IMR-90 (cell line): ENCODE measurements around the gene ITM2B. TPM values are rescaled to one million over a fixed set of nuclear protein-coding genes. Genes with fewer than 3 reads are reported as not detected.

Source experiments
- ATAC-seq: fragments of 200-7000 bp; cut with Tn5 transposase; 2 replicates; pipeline ENCODE4 v1.9.1; 2020; ENCODE audit warnings: low read depth, mild to moderate bottlenecking, moderate library complexity
- BruUV-seq: library from RNA; stranded (reverse); fragments of 400-500 nt; replicated peaks from 2 replicates; lab custom pipeline; 2021; lab: Mats Ljungman, UMichigan
- CTCF ChIA-PET: fragments of 300-600 bp; formaldehyde crosslinking; extraction: SDS; loops from one replicate; lab custom pipeline; 2021; ENCODE audit warnings: antibody characterized with exemption; lab: Yijun Ruan, JAX
- POLR2A ChIA-PET: fragments of 300-600 bp; sonication (Branson Sonifier 250); formaldehyde crosslinking; loops from one replicate; lab custom pipeline; 2022; ENCODE audit warnings: antibody characterized with exemption; ENCODE audit not compliant: unreplicated experiment; lab: Charles Lee
- DNase-seq: peaks from one replicate; pipeline ENCODE4 v3.0.0; 2013
- H2AFZ ChIP-seq: replicated peaks from 2 replicates; pipeline ENCODE3; 2013; ENCODE audit warnings: low read length, mild to moderate bottlenecking; ENCODE audit not compliant: poor library complexity
- H2AK5ac ChIP-seq: 2 replicates; pipeline ENCODE4 v1.6.1; 2013; ENCODE audit warnings: low read depth, low read length, inconsistent platforms
- H2AK9ac ChIP-seq: replicated peaks from 2 replicates; pipeline ENCODE3; 2013; ENCODE audit warnings: mild to moderate bottlenecking, low read depth, low read length, moderate library complexity; ENCODE audit not compliant: poor library complexity
- H2BK120ac ChIP-seq: 2 replicates; pipeline ENCODE4 v1.6.1; 2013; ENCODE audit warnings: low read depth, low read length, inconsistent platforms
- H2BK15ac ChIP-seq: 3 replicates; pipeline ENCODE4 v1.6.1; 2013; ENCODE audit warnings: low read depth, low read length, inconsistent platforms
- H2BK20ac ChIP-seq: 2 replicates; pipeline ENCODE4 v1.6.1; 2013; ENCODE audit warnings: low read depth, mild to moderate bottlenecking, inconsistent platforms, low read length, moderate library complexity
- H2BK5ac ChIP-seq: 2 replicates; pipeline ENCODE4 v1.6.1; 2013; ENCODE audit warnings: mild to moderate bottlenecking, low read depth, low read length, inconsistent platforms; ENCODE audit not compliant: poor library complexity, severe bottlenecking
- H3K14ac ChIP-seq: replicated peaks from 2 replicates; pipeline ENCODE4 v1.6.1; 2013; ENCODE audit warnings: low read depth, low read length, inconsistent platforms
- H3K18ac ChIP-seq: 2 replicates; pipeline ENCODE4 v1.6.1; 2013; ENCODE audit warnings: low read depth, low read length, control low read depth
- H3K23ac ChIP-seq: 2 replicates; pipeline ENCODE4 v1.6.1; 2013; ENCODE audit warnings: low read depth, low read length, inconsistent platforms
- H3K27ac ChIP-seq: 2 replicates; pipeline ENCODE4 v1.5.1; 2013; ENCODE audit warnings: mild to moderate bottlenecking, control low read depth, low read length; ENCODE audit not compliant: insufficient read depth
- H3K27me3 ChIP-seq: 2 replicates; pipeline ENCODE4 v1.6.1; 2013; ENCODE audit warnings: low read length; ENCODE audit not compliant: control insufficient read depth, insufficient read depth
- H3K36me3 ChIP-seq: 2 replicates; pipeline ENCODE4 v1.6.1; 2013; ENCODE audit warnings: low read length, mixed read lengths; ENCODE audit not compliant: control insufficient read depth, insufficient read depth
- H3K4ac ChIP-seq: 2 replicates; pipeline ENCODE4 v1.6.1; 2013; ENCODE audit warnings: low read depth, low read length, inconsistent platforms
- H3K4me1 ChIP-seq: 2 replicates; pipeline ENCODE4 v1.6.1; 2013; ENCODE audit warnings: low read length, mixed read lengths; ENCODE audit not compliant: control insufficient read depth, insufficient read depth
- H3K4me2 ChIP-seq: 2 replicates; pipeline ENCODE4 v1.6.1; 2013; ENCODE audit warnings: low read depth, mild to moderate bottlenecking, control low read depth, low read length, moderate library complexity
- H3K4me3 ChIP-seq: 2 replicates; pipeline ENCODE4 v1.5.1; 2013; ENCODE audit warnings: low read depth, mild to moderate bottlenecking, control low read depth, low read length, moderate library complexity; ENCODE audit not compliant: insufficient read depth
- H3K56ac ChIP-seq: 2 replicates; pipeline ENCODE4 v1.6.1; 2013; ENCODE audit warnings: low read length, inconsistent platforms; ENCODE audit not compliant: insufficient read depth; ENCODE audit errors: extremely low read depth
- H3K79me1 ChIP-seq, 2 experiments: 2 replicates each; pipeline ENCODE4 v1.6.1; 2013; ENCODE audit warnings: low read length in 2 of 2, inconsistent platforms in 1 of 2, low read depth in 1 of 2
- H3K9ac ChIP-seq: 2 replicates; pipeline ENCODE4 v1.6.1; 2013; ENCODE audit warnings: low read depth, low read length, control low read depth
- H3K9me1 ChIP-seq: 2 replicates; pipeline ENCODE4 v1.6.1; 2013; ENCODE audit warnings: low read length, inconsistent platforms; ENCODE audit not compliant: insufficient read depth
- H3K9me3 ChIP-seq: 2 replicates; pipeline ENCODE4 v1.6.1; 2013; ENCODE audit warnings: low read length; ENCODE audit not compliant: control insufficient read depth, insufficient read depth
- H4K20me1 ChIP-seq: 2 replicates; pipeline ENCODE4 v1.6.1; 2013; ENCODE audit warnings: low read length, inconsistent platforms; ENCODE audit not compliant: insufficient read depth
- H4K5ac ChIP-seq: 2 replicates; pipeline ENCODE4 v1.6.1; 2013; ENCODE audit warnings: mild to moderate bottlenecking, low read depth, low read length, control low read depth
- H4K8ac ChIP-seq, 2 experiments: 2 replicates each; pipeline ENCODE4 v1.6.1; 2013; ENCODE audit warnings: low read depth in 2 of 2, low read length in 2 of 2, control low read depth in 1 of 2, inconsistent platforms in 1 of 2
- H4K91ac ChIP-seq: 2 replicates; pipeline ENCODE4 v1.6.1; 2013; ENCODE audit warnings: low read depth, low read length, inconsistent platforms; ENCODE audit not compliant: insufficient read depth
- BHLHE40 ChIP-seq: fragments of 150-350 bp; IDR thresholded peaks from 2 replicates; pipeline ENCODE4 v1.6.1; 2016; ENCODE audit warnings: mild to moderate bottlenecking, low read depth, low read length
- CEBPB ChIP-seq: IDR thresholded peaks from 2 replicates; pipeline ENCODE4 v1.6.1; 2012; ENCODE audit warnings: low read depth, low read length, improper control_type of control experiment
- CHD1 ChIP-seq: IDR thresholded peaks from 2 replicates; pipeline ENCODE4 v1.6.1; 2012; ENCODE audit warnings: low read depth, low read length, improper control_type of control experiment
- ELK1 ChIP-seq: fragments of 150-350 bp; IDR thresholded peaks from 2 replicates; pipeline ENCODE4 v1.6.1; 2016; ENCODE audit warnings: low read depth, mild to moderate bottlenecking, low read length, moderate library complexity, borderline replicate concordance
- FOS ChIP-seq: fragments of 150-350 bp; IDR thresholded peaks from 2 replicates; pipeline ENCODE4 v1.6.1; 2016; ENCODE audit warnings: low read depth, low read length
- MAFK ChIP-seq: IDR thresholded peaks from 2 replicates; pipeline ENCODE4 v1.6.1; 2012; ENCODE audit warnings: low read depth, low read length, improper control_type of control experiment
- MAZ ChIP-seq: IDR thresholded peaks from 2 replicates; pipeline ENCODE4 v1.6.1; 2012; ENCODE audit warnings: low read depth, mild to moderate bottlenecking, low read length, improper control_type of control experiment, moderate library complexity, borderline replicate concordance
- MXI1 ChIP-seq: IDR thresholded peaks from 2 replicates; pipeline ENCODE4 v1.6.1; 2012; ENCODE audit warnings: low read depth, mild to moderate bottlenecking, low read length, moderate library complexity, borderline replicate concordance
- NFE2L2 ChIP-seq: fragments of 150-350 bp; IDR thresholded peaks from 2 replicates; pipeline ENCODE4 v1.6.1; 2016; ENCODE audit warnings: low read depth, mild to moderate bottlenecking, low read length
- POLR2A ChIP-seq: IDR thresholded peaks from 2 replicates; pipeline ENCODE4 v1.6.1; 2012; ENCODE audit warnings: mild to moderate bottlenecking, low read depth, low read length
- RAD21 ChIP-seq: IDR thresholded peaks from 2 replicates; pipeline ENCODE4 v1.6.1; 2012; ENCODE audit warnings: low read length, improper control_type of control experiment
- RCOR1 ChIP-seq: IDR thresholded peaks from 2 replicates; pipeline ENCODE4 v1.6.1; 2012; ENCODE audit warnings: mild to moderate bottlenecking, low read length, improper control_type of control experiment; ENCODE audit not compliant: insufficient replicate concordance
- RFX5 ChIP-seq: IDR thresholded peaks from 2 replicates; pipeline ENCODE4 v1.8.0; 2012; ENCODE audit warnings: low read depth, mild to moderate bottlenecking, low read length, moderate library complexity
- SMC3 ChIP-seq: fragments of 150-350 bp; IDR thresholded peaks from 2 replicates; pipeline ENCODE4 v1.6.1; 2016; ENCODE audit warnings: low read depth, mild to moderate bottlenecking, antibody characterized with exemption, low read length, moderate library complexity
- USF2 ChIP-seq: fragments of 150-350 bp; IDR thresholded peaks from 2 replicates; pipeline ENCODE4 v1.6.1; 2017; ENCODE audit warnings: mild to moderate bottlenecking, antibody characterized with exemption, low read length, low read depth
- WGBS, 2 experiments: methylation state at CpG; one replicate each; pipeline versions ENCODE4 v1.1.5 to v1.1.7; 2013; ENCODE audit warnings: missing lambda C conversion rate in 2 of 2; ENCODE audit not compliant: insufficient read length in 1 of 2; ENCODE audit errors: extremely low coverage in 2 of 2; 5-methylcytosine and 5-hydroxymethylcytosine counted together
- dilution Hi-C: fragments of 300-500 bp; cut with HindIII; formaldehyde crosslinking; loops from one replicate; pipeline ENCODE4 v1.14.3; 2018; ENCODE audit warnings: low sequenced_read_pairs; ENCODE audit not compliant: unreplicated experiment
- in situ Hi-C: fragments of 300-500 bp; cut with MboI; formaldehyde crosslinking; loops from 3 replicates; pipeline ENCODE4 v1.14.3; 2019; ENCODE audit warnings: low sequenced_read_pairs, inconsistent platforms, mixed read lengths
- intact Hi-C: fragments of 100-400 bp; cut with micrococcal nuclease; formaldehyde crosslinking; loops from 2 replicates; pipeline ENCODE4 v1.10.0; 2022
- polyA plus RNA-seq, 3 experiments: library from polyadenylated mRNA; depleted of rRNA; stranded (reverse); fragments of >200 nt; gene quantifications; 2 replicates each; pipeline ENCODE4 v1.2.3, GENCODE V29; 2012; ENCODE audit warnings: low replicate concordance in 1 of 3
- total RNA-seq: library from RNA; depleted of rRNA; stranded (reverse); fragments of >200 nt; gene quantifications from 2 replicates; pipeline ENCODE4 v1.2.3, GENCODE V29; 2012
- TF ChIP-seq, protein P1 (sequence below): conservative IDR thresholded peaks from 2 replicates; pipeline ENCODE4 v1.5.1; 2012; ENCODE audit warnings: mild to moderate bottlenecking, low read depth, low read length, improper control_type of control experiment

The ITM2B gene
- total and polyA plus RNA-seq, 2 of the 4 experiments (the other 2 are of a cell fraction): 51.1 to 158 TPM

GRCh38 chr13:48268019-48268418, 35.0 kb downstream of the ITM2B start:
- dilution Hi-C loops (no loop called here), in situ Hi-C loops (no loop called here)
- no peak for ATAC-seq

More at GRCh38 chr13:48268019-48268418, 35.0 kb downstream of the ITM2B start:
- Histone ChIP-seq H3K27me3 (no peaks in the 10 kb centered on the region), H2AFZ (no peak overlapping the region), H4K5ac (no peak overlapping the region), H3K18ac (no peak overlapping the region), H4K20me1 (no peaks in the 10 kb centered on the region), H2BK15ac (no peak overlapping the region), H4K8ac (no peak overlapping the region), H3K56ac (no peak overlapping the region), H3K4me2 (no peak overlapping the region), H3K23ac (no peak overlapping the region), H3K9me3 (no peaks in the 10 kb centered on the region), H3K27ac (no peak overlapping the region), H3K36me3 (peaks cover 10% of the 10 kb centered on the region), H2AK5ac (no peak overlapping the region), H3K9ac (no peak overlapping the region), H3K9me1 (peaks cover 12% of the 10 kb centered on the region; the same call in 1 of the 2 replicates), H3K4me3 (no peak overlapping the region), H3K4ac (no peak overlapping the region), H3K14ac (no peak overlapping the region), H3K79me1 (no peaks in the 10 kb centered on the region), H4K91ac (no peak overlapping the region), H2BK120ac (no peak overlapping the region), H2AK9ac (no peak overlapping the region), H3K4me1 (peaks cover 4% of the 10 kb centered on the region; the same call in 1 of the 2 replicates), H2BK5ac (no peak overlapping the region), H2BK20ac (no peak overlapping the region)
- BruUV-seq: no TSS peak
- no peak for DNase-seq
- TF ChIP-seq FOS (no peak), USF2 (no peak), BHLHE40 (no peak), ELK1 (no peak), SMC3 (no peak), MAFK (peak; percentile 74), NFE2L2 (peak; percentile 97), CEBPB (no peak), MAZ (no peak), CHD1 (no peak), MXI1 (no peak), RAD21 (no peak), RCOR1 (no peak), POLR2A (no peak), RFX5 (no peak)
- TF ChIP-seq, protein P1, sequence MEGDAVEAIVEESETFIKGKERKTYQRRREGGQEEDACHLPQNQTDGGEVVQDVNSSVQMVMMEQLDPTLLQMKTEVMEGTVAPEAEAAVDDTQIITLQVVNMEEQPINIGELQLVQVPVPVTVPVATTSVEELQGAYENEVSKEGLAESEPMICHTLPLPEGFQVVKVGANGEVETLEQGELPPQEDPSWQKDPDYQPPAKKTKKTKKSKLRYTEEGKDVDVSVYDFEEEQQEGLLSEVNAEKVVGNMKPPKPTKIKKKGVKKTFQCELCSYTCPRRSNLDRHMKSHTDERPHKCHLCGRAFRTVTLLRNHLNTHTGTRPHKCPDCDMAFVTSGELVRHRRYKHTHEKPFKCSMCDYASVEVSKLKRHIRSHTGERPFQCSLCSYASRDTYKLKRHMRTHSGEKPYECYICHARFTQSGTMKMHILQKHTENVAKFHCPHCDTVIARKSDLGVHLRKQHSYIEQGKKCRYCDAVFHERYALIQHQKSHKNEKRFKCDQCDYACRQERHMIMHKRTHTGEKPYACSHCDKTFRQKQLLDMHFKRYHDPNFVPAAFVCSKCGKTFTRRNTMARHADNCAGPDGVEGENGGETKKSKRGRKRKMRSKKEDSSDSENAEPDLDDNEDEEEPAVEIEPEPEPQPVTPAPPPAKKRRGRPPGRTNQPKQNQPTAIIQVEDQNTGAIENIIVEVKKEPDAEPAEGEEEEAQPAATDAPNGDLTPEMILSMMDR: no peak
- ChIA-PET CTCF (no interaction called here), POLR2A (no interaction called here)
- WGBS, 2 experiments: no CpG with 5 or more reads among the region's 4 CpGs
- intact Hi-C loops: no loop called here
